ENCODE results near the gene NIPAL3.
A peak's percentile ranks its signal among the peaks of the same experiment; 100 is the strongest.
"Not testable (repeated sequence)": the region's sequence is repeated elsewhere in the genome, so short reads cannot be mapped to it uniquely, and the experiment has no call there.

NIPAL3 gene

DNA sequence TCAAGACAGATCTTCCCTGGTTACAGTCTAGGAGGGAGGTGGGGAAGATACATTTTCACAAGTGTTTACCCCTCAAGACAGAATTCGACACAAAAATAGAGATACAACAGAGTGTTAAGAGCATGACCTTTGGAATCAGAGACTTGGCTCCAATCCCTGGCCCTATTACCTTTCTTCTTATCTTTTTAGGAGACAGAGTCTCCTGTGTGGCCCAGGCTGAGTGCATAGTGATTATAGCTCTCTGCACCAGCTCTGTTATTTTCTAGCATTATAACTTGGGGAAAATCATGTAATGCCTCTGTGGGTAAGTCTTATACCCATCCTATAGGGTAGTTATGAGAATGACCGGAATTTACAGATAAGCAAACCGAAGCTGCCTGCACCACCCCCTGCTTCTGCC, 9.8 kb downstream of the NIPAL3 start:
- DNase-seq: no peak

DNA sequence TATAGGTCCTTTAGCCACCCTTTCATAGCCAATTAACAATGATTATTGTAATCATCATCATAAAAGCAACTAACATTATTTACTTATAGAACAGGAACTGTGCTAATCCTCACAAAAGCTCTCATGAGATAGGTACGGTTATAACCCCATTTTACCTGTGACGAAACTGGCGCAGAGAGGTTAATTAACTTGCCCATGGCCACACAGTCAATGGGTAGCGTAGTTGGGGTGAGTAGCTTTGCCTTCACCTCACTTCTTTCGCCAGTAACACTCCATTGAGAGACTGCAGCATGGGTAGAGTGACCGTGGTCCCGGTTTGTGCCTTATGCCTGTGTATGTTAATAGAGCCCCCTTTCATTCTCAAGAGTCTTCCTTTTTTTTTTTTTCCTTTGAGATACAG, 10.3 kb downstream of the NIPAL3 start:
- no peak for DNase-seq

DNA sequence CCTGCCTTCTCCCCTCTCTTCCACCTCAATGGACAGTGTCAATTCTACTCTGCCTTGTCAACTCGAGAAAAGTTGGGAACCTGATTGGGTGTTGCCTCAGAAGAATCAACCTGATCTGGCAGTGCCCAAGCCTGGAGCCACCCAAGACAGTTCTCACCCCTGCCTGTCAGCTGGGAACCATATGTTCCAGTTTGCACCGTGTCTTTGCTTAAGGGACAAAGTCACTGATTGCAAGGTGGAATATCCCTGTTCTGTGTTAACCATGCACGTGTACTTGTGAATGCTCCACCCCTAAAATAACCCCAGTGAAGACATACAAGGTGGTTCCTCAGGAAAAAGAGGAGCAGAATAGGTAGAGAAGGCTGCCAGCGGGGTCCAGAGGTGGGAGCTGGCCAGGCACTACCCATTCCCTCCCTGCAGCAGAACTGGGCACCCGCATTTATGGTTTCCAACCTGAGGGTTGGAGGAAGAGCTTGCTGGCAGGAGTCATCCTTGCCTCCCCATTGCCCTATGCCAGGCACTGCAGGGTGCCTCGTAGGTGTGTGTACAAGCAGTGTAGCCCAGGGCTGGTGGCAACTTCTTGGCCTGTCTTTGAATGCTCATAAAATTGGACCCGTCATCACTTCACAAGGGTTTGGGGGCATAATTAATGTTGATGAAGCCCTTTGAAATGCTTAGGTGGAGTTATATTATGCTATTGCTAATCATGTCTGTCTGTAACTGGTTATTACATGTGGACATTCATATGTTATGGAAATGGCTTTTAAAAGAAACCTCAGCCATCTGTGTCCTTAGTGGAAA, 11.3 kb downstream of the NIPAL3 start:
- no peak for DNase-seq

DNA sequence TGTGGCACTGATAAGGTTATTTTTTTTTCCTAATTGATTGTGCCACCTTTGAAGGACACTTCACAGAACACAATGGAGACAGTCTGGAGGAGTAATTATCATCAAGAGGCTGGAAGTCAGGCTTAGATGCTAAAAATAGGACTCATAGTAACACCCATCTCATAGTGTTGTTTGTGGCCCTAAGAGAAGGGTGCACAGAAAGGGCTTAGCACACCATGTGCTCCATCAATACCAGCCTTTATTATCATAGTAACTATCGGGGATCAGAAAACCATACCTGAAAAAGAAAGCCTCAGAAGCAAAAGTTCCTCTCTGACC, 11.9 kb downstream of the NIPAL3 start:
- no peak for DNase-seq

DNA sequence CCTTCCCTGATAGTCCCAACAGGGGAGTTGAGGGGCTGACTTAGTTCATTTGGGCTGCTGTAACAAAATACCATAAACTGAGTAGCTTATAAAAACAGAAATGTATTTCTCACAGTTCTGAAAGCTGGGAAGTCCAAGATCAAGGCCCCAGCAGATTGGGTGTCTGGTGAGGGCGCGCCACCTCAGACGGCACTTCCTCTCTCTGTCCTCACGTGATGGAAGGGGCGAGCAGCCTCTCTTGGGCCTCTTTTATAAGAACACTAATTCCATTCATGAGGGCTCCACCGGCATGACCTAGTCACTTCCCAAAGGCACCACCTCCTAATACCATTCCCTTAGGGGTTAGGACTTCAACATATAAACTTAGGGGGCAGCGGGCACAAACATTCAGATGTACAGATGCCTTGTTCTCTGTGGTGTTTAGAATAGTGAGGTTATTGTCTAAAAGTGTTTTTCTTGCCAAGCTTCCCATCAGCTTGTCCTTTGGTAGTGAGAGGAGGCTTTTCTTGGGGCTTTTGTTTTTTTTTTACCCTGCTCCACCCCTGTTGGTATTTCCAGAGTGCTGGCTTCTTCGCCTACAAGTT, 20.3 kb downstream of the NIPAL3 start:
- DNase-seq: no peak

DNA sequence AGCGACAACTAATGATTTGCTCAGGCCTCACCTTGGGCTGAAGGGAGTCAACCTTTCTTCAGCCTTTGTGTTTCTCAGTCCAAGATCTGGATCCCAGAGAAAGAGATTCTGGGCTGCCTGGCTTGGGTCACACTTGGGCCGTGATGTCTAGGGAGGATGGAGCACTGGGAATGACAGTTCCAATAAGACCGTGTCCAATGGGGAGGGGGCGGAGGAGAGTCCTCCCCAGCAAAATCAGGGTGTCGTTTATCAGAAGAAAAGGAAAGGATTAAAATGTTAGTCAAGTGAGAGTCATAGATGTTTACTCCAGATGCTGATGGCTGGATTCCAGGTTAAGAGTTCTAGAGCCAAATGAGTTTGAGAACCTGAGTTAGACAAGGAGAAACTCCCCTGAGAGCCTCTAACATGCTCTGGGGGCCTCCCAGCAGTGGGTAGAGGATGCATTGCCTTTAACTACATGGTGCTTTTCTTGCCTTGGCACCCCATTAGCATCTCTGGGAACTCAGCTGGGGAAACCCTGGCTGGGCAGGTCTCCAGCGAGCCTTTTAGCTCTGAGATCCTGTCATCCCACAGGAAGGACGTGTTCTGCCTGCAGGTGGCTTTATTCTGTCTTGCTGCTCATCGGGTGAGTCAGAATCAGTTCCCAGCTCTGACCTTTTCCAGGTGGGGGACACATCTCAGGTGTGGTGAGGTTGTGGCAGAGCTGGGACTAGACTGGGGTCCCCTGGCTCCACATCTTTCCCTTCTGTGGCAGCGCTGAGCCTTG, 22.2 kb downstream of the NIPAL3 start:
- DNase-seq: no peak

DNA sequence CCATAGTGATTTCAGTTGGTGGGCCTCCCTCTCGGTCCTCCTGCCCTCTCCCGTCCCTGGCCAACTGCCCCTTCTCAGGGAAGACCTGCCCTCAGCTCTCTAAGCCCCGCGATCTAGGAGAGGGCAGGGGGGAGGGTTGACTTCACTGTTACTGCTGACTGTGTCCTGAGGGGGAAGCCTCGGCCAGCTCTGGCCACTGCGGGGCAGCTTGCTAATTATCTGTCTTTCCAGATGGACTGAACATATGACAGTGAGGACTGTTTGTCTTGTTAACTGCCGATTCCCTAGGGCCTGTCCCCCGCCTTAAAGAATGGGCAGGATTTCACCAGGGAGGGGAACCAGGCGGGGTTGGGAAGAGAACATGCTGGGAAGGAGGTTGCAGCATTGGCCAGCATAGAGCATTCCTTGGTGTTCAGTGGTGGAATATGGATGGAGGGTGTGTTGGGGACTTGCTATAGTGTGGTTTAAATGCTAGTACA, 22.9 kb downstream of the NIPAL3 start:
- DNase-seq: no peak

DNA sequence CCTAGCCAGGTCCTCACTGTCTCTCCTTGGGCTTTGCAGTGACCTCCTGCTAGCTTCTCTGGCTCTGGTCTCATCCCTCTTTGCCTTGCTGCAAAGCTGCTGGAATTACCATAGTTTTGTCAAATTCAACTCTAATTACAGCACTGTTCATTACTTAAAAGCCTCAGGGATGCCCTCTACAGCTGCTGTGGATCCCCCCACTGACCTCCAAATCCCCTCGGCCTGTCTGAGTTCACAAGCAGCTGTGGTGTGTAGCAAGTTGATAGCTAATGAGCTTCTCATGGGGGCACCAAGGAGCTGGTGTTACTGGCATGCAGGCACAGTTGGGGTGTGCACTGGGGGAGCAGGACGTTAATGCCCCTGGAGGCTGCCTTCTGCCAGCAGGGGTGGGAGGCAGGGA, 24.8 kb downstream of the NIPAL3 start:
- no peak for DNase-seq

DNA sequence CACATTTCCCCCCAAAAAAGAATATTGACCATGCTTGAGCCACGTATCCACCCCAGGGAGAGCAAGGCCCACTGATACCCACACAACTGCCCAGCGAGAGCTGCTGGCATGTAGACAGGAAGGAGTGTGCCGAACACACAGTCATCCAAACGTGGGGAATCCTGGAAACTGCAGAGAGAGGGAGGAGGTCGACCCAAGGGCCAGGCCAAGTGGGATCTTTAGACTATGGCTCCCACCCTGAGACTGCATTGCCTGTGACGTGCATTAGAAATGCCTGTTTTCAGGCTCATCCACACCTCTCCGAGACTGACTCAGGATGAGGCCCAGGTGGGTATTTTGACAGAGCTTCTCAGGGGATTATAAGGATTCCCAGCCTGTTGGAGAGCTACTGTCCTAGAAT, 25.9 kb downstream of the NIPAL3 start:
- DNase-seq: no peak

DNA sequence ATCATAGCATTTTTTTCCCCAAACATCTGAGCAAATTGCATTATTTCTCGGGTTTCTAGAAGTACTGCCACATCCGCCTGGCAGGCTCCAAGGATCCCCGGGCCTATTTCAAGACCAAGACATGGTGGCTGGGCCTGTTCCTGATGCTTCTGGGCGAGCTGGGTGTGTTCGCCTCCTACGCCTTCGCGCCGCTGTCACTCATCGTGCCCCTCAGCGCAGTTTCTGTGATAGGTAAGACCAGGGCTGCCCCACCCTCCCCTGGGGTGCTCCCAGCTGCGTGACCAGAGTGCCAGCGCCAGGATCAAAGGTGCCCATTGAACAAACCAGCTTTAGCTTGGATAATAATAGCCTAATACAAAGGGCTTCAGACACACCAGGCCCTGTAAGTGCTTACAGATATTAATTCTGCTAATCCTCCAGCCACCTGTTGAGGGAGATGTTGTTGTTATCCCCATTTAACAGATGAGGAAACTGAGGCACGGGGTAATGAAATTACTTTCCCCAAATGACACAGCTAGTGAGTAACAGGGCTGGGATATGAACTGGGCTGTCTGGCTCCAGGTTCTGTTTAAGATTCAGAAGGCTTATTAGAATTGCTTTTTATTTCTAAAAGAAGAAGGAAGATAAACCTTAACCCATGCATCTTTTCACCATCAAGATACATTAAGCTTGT, 26.5 kb downstream of the NIPAL3 start:
- DNase-seq: no peak

DNA sequence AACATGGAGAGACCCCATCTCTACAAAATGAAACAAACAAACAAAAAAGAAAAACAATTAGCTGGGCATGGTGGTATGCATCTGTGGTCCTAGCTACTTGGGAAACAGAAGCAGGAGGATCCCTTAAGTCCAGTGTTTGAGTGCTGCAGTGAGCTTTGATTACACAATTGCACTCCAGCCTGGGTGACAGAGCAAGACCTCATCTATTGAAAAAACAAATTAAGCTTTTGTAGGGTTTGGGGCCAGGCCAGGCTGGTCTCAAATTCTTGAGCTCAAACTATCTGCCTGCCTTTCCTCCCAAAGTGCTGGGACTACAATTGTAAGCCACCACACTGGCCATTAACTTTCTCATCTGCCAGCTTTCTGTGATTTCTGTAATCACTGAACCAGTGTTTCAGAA, 27.2 kb downstream of the NIPAL3 start:
- no peak for DNase-seq

DNA sequence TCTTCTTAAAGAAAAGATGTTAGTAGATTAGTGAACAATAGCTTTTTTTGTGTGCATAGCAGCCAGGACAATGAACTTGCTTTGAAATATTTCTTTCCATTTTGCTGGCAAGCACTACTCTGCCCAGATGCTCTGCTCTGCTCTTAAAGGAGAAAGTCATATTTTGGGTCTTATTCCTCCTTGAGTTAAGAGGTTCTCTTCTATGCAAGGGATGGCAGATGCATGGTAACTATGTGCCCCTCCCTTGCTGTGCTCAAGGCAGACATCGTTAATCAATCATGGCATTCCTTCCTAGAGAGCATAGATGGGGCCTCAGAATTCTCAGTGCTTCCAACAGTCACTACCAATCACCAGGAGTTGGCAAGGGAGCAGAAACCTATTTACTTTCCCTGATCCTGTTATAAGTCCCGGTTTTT, 27.6 kb downstream of the NIPAL3 start:
- DNase-seq: no peak

DNA sequence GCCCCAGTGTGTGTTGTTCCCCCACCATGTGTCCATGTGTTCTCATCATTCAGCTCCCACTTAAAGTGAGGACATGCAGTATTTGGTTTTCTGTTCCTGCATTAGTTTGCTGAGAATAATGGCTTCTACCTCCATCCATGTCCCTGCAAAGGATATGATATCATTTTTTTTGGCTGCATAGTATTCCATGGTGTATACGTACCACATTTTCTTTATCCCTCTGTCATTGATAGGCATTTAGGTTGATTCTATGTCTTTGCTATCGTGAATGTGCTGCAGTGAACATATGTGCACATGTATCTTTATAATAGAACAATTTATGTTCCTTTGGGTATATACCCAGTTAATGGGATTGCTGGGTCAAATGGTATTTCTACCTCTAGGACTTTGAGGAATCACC, 30.8 kb downstream of the NIPAL3 start:
- DNase-seq: not testable (repeated sequence)

DNA sequence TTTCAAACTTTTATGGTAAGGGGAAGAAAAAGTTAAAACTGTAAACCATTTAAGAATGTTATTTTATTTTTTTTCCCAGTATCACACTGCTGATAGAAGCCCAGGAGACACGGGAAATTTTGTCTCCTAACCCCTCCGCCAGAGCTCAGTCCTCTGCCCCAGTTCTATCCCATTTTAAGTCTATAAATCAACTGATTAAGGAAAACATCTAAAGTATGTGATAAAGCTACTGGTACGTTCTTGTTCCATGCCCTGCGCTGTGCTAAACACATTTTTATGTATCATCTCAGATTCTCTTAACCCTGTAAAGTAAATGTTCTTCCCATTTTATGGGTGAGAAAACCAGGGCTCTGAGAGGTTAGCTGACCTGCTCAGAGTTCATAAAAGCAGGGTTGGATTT, 34.7 kb downstream of the NIPAL3 start:
- no peak for DNase-seq

DNA sequence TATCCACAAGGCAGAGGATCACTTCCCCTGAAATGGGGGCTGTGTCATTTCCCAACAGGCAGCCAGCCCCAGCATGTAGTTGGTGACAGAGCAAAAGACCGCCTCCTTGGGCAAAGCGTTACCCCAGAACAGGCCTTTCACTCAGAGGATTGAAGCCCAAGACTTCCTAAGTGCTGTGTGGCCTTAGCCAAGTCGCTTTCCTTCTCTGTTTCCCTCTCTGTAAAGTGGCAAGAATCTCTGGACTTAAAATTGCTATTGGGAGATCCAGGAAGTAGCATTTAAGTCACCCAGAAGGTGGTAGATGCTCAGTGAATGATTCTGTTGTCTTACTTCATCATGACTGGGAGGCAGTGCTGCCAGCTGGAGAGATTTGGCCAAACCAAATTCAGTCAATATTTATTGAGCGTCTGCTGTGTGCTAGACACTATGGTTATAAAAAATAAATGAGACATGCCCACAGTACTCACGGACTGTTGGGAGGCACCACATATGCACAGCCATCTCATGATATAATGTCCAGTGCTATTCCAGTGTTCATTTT, 35.3 kb downstream of the NIPAL3 start:
- DNase-seq: no peak

DNA sequence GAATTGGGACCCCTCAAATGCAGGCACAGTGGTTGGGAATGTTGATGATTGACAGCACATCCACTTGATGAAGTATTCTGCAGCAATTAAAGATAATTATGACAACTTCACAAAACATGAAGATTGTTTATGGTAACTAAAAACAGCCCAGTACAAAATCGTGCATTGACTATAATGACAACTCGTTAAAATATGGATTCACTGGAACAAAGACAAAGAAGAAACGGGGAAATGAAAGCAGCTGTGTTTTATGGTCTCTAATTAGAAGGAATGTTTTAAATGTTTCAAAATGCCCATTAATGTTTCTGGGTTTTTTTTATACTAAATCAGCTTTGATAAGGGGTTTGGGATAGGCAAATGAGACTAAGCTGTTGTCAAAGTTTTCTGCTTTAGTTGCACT, 36.1 kb downstream of the NIPAL3 start:
- DNase-seq: no peak

DNA sequence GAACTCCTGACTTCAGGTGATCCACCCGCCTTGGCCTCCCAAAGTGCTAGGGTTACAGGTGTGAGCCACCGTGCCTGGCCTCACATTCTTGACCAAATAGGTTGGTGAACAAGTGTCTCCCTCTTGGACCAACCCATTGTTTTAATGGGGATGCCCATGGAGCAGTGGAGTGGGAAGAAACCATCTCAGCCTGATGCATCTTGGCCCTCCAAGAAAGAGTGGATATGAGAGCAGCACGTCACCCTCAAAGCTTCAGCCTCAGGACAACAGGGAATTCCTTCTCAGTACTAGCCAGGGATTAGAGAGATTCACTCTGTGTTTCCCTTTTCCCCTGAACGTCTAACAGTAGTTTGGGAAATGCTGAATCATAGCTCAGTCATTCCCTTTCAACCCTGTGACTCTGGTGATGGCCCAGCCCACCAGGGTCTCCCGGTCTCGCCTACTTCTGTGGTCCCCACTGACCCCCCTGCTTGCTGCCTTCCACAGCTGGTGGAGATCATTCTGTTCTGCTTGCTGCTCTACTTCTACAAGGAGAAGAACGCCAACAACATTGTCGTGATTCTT, 37.4 kb downstream of the NIPAL3 start:
- DNase-seq: no peak

DNA sequence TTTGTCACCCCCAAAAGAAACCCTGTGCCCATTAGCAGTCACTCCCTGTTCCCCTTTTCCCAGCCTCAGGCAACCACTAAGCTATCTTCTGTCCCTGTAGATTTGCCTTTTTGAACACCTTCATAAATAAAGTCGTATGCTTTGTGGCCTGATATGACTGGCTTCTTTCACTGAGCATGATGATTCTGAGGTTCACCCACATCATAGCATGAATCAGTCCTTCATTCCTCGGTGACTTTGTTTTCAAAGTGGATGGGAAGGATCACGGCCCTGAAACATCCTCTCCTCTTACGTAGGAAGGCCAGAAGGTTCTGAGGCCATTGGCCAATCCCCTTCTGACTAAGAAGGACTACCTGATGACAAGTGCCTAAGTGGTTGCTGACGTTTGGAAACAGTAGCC, 39.1 kb downstream of the NIPAL3 start:
- DNase-seq: no peak

DNA sequence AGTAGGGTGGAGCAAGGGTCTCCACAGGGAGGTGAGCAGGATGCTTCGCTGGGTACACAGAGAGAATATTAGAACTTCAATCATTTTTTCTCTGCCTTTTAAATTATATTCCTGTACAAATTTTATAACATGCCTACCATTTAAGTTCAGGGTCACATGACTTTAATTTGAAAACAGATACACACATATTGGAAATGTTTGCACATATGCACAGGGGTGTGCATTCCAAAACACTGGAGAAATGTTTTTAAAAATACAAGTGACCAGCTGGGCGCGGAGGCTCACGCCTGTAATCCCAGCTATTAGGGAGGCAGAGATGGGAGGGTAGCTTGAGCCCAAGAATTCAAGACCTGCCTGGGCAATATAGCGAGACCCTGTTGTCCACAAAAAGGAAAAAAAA, 39.7 kb downstream of the NIPAL3 start:
- DNase-seq: no peak

DNA sequence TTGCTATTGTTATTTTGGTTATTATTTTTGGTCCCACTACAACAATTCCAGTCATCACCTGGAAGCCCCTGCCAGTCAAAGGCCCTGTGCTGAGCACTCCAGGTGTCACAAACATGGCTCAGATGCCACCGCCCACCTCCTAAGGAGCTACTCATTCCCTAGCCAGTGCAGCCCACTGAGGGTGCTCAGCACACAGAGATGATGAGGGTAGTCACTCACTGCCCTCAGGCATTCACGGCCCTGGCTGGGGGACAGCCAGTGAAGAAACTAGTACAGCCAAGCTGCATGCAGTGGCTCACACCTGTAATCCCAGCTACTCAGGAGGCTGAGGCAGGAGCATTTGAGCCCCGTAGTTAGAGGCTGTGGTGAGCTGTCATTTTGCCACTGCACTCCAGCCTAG, 42.3 kb downstream of the NIPAL3 start:
- DNase-seq: no peak

DNA sequence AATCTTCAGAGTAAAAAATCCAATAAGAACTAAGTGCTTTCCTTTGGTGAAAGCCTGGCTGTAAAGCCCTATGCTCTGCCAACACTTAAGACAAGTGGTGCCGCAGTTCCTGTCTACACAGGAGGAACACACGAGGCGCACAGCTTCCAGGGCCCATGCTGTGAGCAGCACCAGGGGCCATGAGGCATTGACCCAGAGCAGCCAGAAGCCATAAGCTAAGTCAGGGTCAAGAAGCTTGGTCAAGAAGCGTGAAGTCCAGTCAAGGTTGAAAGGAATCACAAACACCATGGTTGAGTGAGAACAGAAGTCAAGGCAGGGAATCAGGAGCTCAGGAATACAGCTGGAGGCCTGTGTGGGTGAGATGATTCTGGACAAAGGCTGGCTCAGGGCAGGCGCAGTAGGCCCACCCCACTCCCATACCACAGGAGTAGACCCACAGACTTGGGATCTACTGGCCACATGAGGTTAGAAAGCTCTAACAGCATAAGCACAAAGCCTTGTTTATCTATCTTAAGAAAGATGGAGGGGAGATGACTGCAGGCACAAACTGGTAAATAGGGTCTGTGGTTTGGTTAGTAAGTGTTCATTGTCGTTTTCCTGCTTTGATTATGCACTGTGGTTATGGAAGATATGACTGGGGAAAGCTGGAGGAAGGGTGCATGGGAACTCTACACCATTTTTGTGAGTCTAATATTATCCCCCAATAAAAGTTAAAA, 44.1 kb downstream of the NIPAL3 start:
- no peak for DNase-seq

DNA sequence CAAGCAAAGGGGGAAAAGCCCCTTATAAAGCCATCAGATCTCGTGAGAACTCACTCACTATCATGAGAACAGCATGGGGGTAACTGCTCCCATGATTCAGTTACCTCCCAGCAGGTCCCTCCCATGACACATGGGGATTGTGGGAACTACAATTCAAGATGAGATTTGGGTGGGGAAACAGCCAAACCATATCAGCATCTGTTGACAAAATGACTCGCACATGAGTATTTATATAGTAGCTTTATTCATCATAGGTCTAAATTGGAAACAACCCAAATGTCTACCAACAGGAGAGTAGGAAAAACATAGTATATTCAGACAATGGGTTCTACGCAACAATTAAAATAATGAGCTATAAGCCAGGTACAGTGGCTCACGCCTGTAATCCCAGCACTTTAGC, 46.5 kb downstream of the NIPAL3 start:
- peak; percentile 54 for DNase-seq

All from EL (cell line).